ENCODE data around the gene PRR23A.
"Not testable (repeated sequence)": the region's sequence is repeated elsewhere in the genome, so short reads cannot be mapped to it uniquely, and the experiment has no call there.

PRR23A gene

DNA sequence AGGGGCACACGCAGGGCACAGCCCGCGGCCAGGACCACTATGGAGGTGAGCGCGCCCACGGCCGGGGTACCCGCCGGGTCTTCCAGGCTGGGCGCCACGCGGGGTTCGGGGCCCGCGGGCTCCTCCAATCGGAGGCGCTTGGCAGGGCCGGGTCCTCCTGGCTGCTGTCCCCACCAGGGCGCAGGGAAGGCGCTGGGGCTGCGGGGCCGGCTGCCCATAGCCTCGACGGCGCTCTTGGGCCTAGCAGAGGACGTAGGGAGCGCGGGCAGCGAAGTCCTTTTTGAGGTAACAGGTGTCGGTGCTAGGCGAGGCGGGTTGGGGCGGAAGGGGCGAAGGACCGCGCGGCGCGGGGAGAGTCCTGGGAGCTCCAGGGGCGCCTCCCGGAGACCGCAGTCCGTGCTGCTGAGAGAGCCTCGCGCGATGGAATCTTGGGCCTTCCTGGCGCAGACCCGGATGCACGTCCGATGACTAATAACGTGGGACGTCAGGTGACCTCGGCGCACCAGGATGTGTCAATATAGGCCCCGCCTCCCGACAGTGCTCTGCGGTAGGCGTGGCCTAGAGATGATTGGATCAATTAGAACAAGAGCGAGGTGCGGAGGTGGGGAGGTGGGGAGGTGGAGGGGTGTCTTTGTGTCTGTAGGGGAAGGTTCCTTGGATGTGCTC, at the start of gene PRR23A:
PRR23A (minus strand) TSS at position 218 of the 666 bp plus-strand sequence; CDS start at position 218, 0 bp downstream.
- no peak for FAIRE-seq

DNA sequence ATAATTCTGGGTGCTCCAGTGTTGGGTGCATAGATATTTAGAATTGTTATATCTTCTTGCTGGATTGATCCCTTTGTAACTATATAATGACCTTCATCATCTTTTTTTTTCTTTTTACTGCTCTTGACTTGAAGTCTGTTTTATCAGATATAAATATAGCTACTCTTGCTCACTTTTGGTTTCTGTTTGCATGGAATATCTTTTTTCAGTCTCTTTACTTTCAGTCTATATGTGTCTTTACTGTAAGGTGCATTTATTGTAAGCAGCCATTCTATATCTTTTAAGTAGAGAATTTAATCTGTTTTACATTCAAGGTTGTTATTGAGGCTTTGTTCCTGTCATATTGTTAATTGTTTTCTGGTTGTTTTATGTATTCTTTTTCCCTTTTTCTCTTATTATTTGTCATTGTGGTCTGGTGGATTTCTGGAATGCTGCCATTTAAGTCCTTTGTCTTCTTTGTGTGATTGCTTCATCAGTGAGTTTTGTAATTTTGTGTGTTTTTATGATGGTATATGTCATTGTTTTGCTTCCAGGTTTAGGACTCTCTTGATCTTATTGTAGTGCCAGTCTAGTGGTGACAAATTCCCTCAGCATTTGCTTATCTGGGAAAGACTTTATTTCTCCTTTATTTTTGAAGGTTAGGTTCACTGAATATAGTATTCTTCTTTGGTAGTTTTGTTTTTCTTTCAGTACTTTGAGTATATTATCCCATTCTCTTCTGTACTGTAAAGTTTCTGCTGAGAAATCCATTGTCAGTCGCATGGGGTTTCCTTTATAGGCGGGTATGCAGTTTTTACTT, 46.9 kb upstream of the PRR23A start:
- DNase-seq (ENCODE audit: insufficient read length, low spot score) (no peak), FAIRE-seq (no peak)

More for the DNA sequence above, at the start of gene PRR23A:
- no peak for DNase-seq (ENCODE audit: insufficient read length, low spot score)

DNA sequence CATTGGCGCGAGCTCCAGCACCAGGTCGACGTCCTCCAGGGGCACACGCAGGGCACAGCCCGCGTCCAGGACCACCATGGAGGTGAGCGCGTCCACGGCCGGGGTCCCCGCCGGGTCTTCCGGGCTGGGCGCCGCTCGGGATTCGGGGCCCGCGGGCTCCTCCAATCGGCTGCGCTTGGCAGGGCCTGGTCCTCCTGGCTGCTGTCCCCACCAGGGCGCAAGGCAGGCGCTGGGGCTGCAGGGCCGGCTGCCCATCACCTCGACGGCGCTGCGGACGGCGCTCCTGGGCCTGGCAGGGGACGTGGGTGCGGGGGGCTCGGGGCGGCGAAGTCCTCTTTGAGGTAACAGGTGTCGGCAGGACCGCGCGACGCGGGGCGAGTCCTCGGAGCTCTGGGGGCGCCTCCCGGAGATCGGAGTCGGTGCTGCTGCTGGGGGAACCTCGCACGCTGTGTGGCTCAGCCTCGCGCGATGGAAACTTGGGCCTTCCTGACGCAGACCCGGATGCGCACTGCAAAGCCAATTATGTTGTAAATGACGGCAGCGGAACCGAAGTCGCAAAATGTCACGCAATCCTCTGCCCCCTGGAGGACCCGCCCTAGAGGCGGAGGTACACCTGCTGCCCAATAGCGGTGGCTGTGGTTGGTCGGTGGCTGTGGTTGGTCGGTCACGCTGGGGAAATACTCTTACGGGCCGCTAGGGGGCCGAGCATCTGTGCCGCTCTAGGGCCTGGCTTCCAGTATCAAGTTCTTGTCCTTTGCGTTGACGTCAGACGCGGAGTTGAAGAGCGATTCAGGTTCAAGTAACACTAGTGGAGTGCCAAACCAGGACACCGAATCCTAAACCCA, 38.5 kb upstream of the PRR23A start, which contains the start of gene PRR23C:
PRR23C (minus strand) TSS at position 527 of the 845 bp plus-strand sequence; CDS start at position 255, 272 bp downstream.
- FAIRE-seq = no peak
- DNase-seq (ENCODE audit: insufficient read length, low spot score) = no peak

DNA sequence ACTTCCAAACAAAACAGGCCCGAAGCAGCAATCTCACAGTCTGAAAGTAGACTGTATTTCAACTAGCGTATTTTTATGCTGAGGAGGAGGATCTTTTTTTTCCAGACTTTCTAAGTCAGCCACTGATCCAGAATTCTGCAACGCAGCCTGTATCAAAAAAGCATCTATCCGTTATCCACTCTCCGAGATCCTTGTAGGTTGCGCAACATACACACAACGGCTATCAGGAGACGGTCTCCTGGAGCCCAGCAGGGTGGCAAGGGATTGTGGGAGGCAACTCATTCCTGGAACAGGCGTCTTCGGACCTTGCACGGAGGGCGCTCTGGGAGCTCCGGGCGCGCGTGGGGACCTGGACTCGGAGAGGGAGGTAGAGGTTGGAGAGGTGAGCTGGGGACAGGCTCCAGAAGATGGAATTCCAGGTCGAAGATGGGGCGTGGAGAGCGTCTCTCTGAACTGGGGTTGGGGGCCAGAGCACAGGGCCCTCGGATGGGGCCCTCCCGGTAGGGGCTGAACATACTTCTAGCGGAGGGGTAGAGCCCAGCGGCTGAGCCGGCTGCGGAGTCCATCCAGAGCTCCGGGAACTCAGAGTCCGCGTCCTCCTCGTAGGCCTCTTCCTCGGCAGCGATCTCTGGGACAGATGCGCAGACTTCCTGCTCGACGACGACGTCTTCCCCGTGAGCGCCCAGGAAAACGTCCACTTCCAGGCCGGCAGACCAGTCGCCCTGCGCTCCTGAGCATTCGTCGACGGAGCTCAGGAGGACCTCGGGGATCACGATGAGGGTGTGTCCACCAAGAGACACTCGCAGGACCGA, 37.7 kb upstream of the PRR23A start:
- FAIRE-seq (no peak), DNase-seq (ENCODE audit: insufficient read length, low spot score) (no peak)

GRCh38 chr3:139037478-139037877, 31.4 kb upstream of the PRR23A start:
- FAIRE-seq = no peak

DNA sequence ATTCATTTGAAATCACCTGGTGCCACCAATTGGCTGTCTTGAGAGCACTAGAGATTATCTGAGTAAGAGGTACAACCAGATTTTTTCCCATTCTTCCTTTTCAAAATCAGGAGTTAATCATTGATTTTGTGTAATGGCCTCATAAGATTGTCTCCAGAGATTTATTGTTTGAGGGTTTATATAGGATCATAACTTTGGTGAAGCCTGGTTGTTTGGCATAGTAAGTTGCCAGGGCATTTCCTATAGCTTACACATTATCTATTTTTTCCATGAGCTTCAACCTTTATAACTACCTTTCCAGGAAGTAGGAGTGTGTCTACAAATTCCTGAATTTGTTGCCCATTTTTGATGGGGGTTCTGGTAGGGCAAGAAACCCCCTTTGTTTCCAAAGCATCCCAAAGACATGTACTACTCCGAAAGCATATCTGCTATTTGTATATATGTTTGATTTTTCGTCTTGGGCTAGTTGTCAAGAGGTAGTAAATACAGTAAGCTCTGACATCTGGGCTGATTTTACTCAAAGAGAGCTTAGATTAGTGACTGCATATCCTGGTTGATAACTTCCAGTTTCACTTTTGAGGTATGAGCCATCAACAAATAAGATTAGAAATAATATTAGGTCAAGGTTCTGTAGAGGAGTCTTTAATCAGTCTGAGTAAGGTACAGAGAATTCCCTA, 26.4 kb upstream of the PRR23A start:
- FAIRE-seq (no peak), DNase-seq (ENCODE audit: insufficient read length, low spot score) (no peak)

More at GRCh38 chr3:139037478-139037877, 31.4 kb upstream of the PRR23A start:
- DNase-seq (ENCODE audit: insufficient read length, low spot score) = no peak

- not testable (repeated sequence) for DNase-seq (ENCODE audit: insufficient read length, low spot score); FAIRE-seq
These were observed 24.5 kb upstream of the PRR23A start for GRCh38 chr3:139030576-139030975.

GRCh38 chr3:139024968-139025367, 18.9 kb upstream of the PRR23A start:
- no peak for FAIRE-seq
- no peak for DNase-seq (ENCODE audit: insufficient read length, low spot score)

- DNase-seq (ENCODE audit: insufficient read length, low spot score) (no peak), FAIRE-seq (no peak)
These were observed 14.8 kb upstream of the PRR23A start, which contains the start of gene PRR23B for GRCh38 chr3:139020868-139021234. Gene PRR23B, minus strand, starts transcription at chr3:139020926. Its CDS starts 265 bp downstream, at chr3:139020661.

DNA sequence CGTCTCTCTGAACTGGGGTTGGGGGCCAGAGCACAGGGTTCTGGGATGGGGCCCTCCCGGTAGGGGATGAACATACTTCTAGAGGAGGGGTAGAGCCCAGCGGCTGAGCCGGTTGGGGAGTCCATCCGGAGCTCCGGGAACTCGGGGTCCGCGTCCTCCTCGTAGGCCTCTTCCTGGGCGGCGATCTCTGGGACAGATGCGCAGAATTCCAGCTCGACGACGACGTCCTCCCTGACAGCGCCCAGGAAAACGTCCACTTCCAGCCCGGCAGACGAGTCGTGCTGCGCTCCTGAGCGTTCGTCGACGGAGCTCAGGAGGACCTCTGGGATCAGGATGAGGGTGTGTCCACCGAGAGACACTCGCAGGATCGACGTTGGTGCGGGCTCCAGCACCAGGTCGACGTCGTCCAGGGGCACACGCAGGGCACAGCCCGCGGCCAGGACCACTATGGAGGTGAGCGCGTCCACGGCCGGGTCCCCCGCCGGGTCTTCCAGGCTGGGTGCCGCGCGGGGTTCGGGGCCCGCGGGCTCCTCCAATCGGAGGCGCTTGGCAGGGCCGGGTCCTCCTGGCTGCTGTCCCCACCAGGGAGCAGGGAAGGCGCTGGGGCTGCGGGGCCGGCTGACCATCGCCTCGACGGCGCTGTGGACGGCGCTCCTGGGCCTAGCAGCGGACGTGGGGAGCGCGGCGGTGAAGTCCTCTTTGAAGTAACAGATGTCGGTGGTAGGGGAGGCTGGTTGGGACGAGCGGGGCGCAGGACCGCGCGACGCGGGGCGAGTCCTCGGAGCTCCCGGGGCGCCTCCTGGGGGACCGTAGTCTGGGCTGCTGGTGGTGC, 14.2 kb upstream of the PRR23A start:
- DNase-seq (ENCODE audit: insufficient read length, low spot score) (no peak), FAIRE-seq (no peak)

GRCh38 chr3:139016430-139017048, 10.5 kb upstream of the PRR23A start:
- FAIRE-seq = no peak

DNA sequence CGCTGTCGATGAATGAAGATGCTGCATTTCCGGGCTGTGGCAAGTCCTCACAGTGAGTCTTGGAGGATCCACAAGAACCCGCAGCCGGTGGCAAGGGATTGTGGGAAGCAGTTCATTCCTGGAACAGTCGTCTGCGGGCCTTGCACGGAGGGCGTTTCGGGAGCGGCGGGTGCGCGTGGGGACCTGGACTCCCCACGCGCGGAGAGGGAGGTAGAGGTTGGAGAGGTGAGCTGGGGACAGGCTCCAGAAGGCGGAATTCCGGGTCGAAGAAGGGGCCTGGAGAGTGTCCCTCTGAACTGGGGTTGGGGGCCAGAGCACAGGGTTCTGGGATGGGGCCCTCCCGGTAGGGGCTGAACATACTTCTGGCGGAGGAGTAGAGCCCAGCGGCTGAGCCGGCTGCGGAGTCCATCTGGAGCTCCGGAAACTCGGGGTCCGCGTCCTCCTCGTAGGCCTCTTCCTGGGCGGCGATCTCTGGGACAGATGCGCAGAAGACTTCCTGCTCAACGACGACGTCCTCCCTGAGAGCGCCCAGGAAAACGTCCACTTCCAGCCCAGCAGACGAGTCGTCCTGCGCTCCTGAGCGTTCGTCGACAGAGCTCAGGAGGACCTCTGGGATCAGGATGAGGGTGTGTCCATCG, 593 bp downstream of the PRR23A start:
- DNase-seq (ENCODE audit: insufficient read length, low spot score) (no peak), FAIRE-seq (no peak)

More at GRCh38 chr3:139016430-139017048, 10.5 kb upstream of the PRR23A start:
- no peak for DNase-seq (ENCODE audit: insufficient read length, low spot score)

- FAIRE-seq = no peak
- DNase-seq (ENCODE audit: insufficient read length, low spot score) = no peak
These were observed 10.4 kb downstream of the PRR23A start for GRCh38 chr3:138995706-138996105.

DNA sequence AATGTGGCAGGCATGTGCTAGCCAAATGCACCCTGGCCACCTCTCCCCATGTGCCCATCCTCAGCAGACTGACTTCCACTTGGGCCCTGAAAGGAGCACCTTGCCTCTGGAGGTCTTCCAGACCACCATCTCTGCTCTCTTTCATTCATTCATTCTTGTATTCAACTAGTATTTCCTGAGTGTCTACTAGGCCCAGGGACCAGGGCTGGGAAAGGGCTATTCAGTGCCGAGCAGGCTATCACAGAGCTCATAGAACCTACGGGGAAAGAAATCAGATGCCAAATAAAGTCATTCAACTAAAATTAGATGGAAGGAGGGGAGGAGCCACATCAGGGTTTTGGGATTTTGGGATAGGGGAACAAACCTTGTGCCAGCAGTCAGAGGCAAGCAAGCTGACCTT, 18.9 kb downstream of the PRR23A start:
- FAIRE-seq = no peak
- DNase-seq (ENCODE audit: insufficient read length, low spot score) = no peak

- no peak for DNase-seq (ENCODE audit: insufficient read length, low spot score)
- no peak for FAIRE-seq
These were observed 20.1 kb downstream of the PRR23A start for GRCh38 chr3:138985932-138986331.

GRCh38 chr3:138984816-138985215, 21.3 kb downstream of the PRR23A start:
- DNase-seq (ENCODE audit: insufficient read length, low spot score) (no peak), FAIRE-seq (no peak)

DNA sequence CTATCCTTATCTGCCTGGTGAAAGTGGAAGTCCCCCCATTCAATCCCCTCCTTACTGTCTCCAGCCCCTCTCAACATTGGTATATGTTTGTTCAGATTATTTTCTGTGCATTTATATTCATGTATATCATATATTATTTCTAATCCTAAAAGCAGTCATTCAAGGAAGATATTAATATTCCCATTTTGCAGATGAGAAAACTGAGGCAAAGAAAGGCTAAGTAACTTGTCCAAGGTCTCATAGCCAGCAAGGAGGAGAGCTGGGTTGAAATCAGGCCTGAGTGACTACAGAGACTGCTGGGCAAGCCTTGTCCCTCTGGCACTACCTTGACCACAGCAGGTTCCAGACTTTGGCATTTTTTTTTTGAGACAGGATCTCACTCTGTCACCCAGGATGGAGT, 30.0 kb downstream of the PRR23A start:
- FAIRE-seq (no peak), DNase-seq (ENCODE audit: insufficient read length, low spot score) (no peak)

GRCh38 chr3:138975351-138975750, 30.7 kb downstream of the PRR23A start:
- no peak for DNase-seq (ENCODE audit: insufficient read length, low spot score)
- FAIRE-seq = no peak
